Posterior vena cava (tissue), 2 donors: Measurements from ENCODE around the gene NCOA3. TPM values are rescaled to one million over a fixed set of nuclear protein-coding genes. Genes with fewer than 3 reads are reported as not detected.
A peak's percentile ranks its signal among the peaks of the same experiment; 100 is the strongest.
"Not testable (repeated sequence)": the region's sequence is repeated elsewhere in the genome, so short reads cannot be mapped to it uniquely, and the experiment has no call there.

Experiments used
- DNase-seq: peaks from one replicate; pipeline ENCODE4 v3.0.0-alpha.2; 2020; ENCODE audit warnings: low spot score
- intact Hi-C, 2 donors: fragments of 100-400 bp; cut with DNase I; formaldehyde crosslinking; loops; one replicate each; pipeline versions ENCODE4 v1.14.1 to v1.14.2; 2022 to 2023
- long read RNA-seq, 2 donors: library from polyadenylated mRNA; unstranded; transcript quantifications; one replicate each; pipeline ENCODE4 v2.0.0, GENCODE V29; 2020 to 2021
- total RNA-seq, 2 donors: library from RNA; stranded (reverse); fragmentation: NEBNext Ultra II Directional; extraction: Animal tissue kit (Norgen Biotek cat#: 25700); gene quantifications; one replicate each; pipeline ENCODE4 v1.2.1, GENCODE V29; 2021
- donor health status: DM: yes; HTN: yes; CAD: no.
- donor health status: DM: yes; HTN: yes; CAD: no.

The NCOA3 gene
- 10 to 100 TPM; 39.0 to 46.6 TPM for total RNA-seq
- long read RNA-seq, donor 1, partial matches to known transcripts = 5 of 11 reads
- long read RNA-seq, donor 1, other reads (novel, unspliced or antisense) = 6 of 11 reads
- long read RNA-seq, donor 2, partial matches to known transcripts = 1 of 10 reads
- long read RNA-seq, donor 2, other reads (novel, unspliced or antisense) = 9 of 10 reads

GRCh38 chr20:47501482-47502270, at the start of gene NCOA3:
TSS of gene NCOA3 (plus strand) at chr20:47501887. CDS start at chr20:47622248, 120,361 bp downstream.
- intact Hi-C loops = loop anchor here in 1 of 2 donors (10.0 kb wide), 1 partner anchor 113 kb away; no protein-coding TSS in a partner anchor
- DNase-seq = peak; percentile 98

GRCh38 chr20:47452736-47453161, 48.9 kb upstream of the NCOA3 start:
- intact Hi-C loops = no loop called here
- no peak for DNase-seq

- peak; percentile 28 for DNase-seq
- intact Hi-C loops = no loop called here
These were observed 48.4 kb upstream of the NCOA3 start for GRCh38 chr20:47453167-47453782.

- intact Hi-C loops = no loop called here
These were observed 47.2 kb upstream of the NCOA3 start for GRCh38 chr20:47454298-47455132.

GRCh38 chr20:47455133-47456040, 46.3 kb upstream of the NCOA3 start:
- peak; percentile 30 for DNase-seq
- intact Hi-C loops = no loop called here

More at GRCh38 chr20:47454298-47455132, 47.2 kb upstream of the NCOA3 start:
- peak; percentile 64 for DNase-seq

- peak; percentile 64 for DNase-seq
- intact Hi-C loops = no loop called here
These were observed 45.6 kb upstream of the NCOA3 start for GRCh38 chr20:47456041-47456537.

- peak; percentile 46 for DNase-seq
- intact Hi-C loops = no loop called here
These were observed 44.5 kb upstream of the NCOA3 start for GRCh38 chr20:47456952-47457724.

- intact Hi-C loops = not testable (repeated sequence)
- peak; percentile 18 for DNase-seq
These were observed 43.2 kb upstream of the NCOA3 start for GRCh38 chr20:47458280-47459050.

GRCh38 chr20:47459344-47460073, 42.2 kb upstream of the NCOA3 start:
- intact Hi-C loops = no loop called here
- DNase-seq = peak; percentile 10

GRCh38 chr20:47460761-47461112, 41.0 kb upstream of the NCOA3 start:
- DNase-seq, intact Hi-C loops: not testable (repeated sequence)

GRCh38 chr20:47461120-47461685, 40.5 kb upstream of the NCOA3 start:
- intact Hi-C loops = no loop called here
- DNase-seq = peak; percentile 12

GRCh38 chr20:47461906-47462305, 39.8 kb upstream of the NCOA3 start:
- intact Hi-C loops = not testable (repeated sequence)
- DNase-seq = peak; percentile 3

- DNase-seq = peak; percentile 72
- intact Hi-C loops = no loop called here
These were observed 37.1 kb upstream of the NCOA3 start for GRCh38 chr20:47464380-47465101.

GRCh38 chr20:47465335-47466090, 36.2 kb upstream of the NCOA3 start:
- intact Hi-C loops = no loop called here
- no peak for DNase-seq
